DND-41 (cell line): Measurements from ENCODE around the gene MEOX1.

Experiments
- EZH2 ChIP-seq: IDR thresholded peaks from 3 replicates; pipeline ENCODE4 v1.6.1; 2012; ENCODE audit warnings: borderline replicate concordance, low read depth, mild to moderate bottlenecking, moderate library complexity, low read length, inconsistent platforms; ENCODE audit not compliant: severe bottlenecking
- TF ChIP-seq, protein P1 (sequence below): IDR thresholded peaks from 2 replicates; pipeline ENCODE4 v1.5.1; 2012; ENCODE audit warnings: borderline replicate concordance, low read length, moderate library complexity, mild to moderate bottlenecking; ENCODE audit not compliant: poor library complexity, severe bottlenecking; ENCODE audit errors: extremely low read depth

DNA sequence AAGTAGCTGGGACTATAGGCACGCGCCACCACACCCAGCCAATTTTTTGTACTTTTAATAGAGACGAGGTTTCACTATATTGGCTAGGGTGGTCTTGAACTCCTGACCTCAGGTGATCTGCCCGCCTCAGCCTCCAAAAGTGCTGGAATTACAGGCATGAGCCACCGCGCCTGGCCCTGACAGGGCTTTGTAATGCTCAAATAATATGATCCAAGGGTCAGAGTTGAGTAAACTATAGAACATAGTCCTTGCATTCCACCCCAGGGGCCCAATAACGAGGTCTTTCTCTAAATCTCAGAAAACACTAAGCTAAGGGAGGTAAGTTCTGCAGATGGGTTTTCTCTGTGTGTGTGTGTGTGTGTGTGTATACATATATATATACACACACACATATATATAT, 5.8 kb upstream of the MEOX1 start:
- TF ChIP-seq, protein P1, sequence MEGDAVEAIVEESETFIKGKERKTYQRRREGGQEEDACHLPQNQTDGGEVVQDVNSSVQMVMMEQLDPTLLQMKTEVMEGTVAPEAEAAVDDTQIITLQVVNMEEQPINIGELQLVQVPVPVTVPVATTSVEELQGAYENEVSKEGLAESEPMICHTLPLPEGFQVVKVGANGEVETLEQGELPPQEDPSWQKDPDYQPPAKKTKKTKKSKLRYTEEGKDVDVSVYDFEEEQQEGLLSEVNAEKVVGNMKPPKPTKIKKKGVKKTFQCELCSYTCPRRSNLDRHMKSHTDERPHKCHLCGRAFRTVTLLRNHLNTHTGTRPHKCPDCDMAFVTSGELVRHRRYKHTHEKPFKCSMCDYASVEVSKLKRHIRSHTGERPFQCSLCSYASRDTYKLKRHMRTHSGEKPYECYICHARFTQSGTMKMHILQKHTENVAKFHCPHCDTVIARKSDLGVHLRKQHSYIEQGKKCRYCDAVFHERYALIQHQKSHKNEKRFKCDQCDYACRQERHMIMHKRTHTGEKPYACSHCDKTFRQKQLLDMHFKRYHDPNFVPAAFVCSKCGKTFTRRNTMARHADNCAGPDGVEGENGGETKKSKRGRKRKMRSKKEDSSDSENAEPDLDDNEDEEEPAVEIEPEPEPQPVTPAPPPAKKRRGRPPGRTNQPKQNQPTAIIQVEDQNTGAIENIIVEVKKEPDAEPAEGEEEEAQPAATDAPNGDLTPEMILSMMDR: no peak
- TF ChIP-seq EZH2: no peak
